Activated CD4-positive, alpha-beta memory T cell treated with anti-CD3 and anti-CD28 coated beads, Interleukin-2, amount 10 ng/mL, durations not matched to agents 7 days and 5 days (primary cell): Measurements from ENCODE around the gene FOSL2. TPM values are rescaled to one million over a fixed set of nuclear protein-coding genes. Genes with fewer than 3 reads are reported as not detected.

Experiments
- CTCF ChIA-PET: fragments of 350-600 bp; sonication (Branson Sonifier 250); formaldehyde crosslinking; loops from one replicate; lab custom pipeline; 2021; ENCODE audit warnings: antibody characterized with exemption, inconsistent platforms; lab: Charles Lee
- POLR2A ChIA-PET: fragments of 350-600 bp; sonication (Branson Sonifier 250); formaldehyde crosslinking; loops from one replicate; lab custom pipeline; 2021; ENCODE audit warnings: antibody characterized with exemption; lab: Charles Lee
- DNase-seq: peaks from one replicate; pipeline ENCODE4 v3.0.0-alpha.2; 2020
- H3K27ac Mint-ChIP-seq: one replicate; pipeline ENCODE4 v1.8.0; 2021; ENCODE audit warnings: mild to moderate bottlenecking, mixed read lengths
- H3K27me3 Mint-ChIP-seq: one replicate; pipeline ENCODE4 v1.8.0; 2021; ENCODE audit warnings: mixed read lengths
- H3K36me3 Mint-ChIP-seq: one replicate; pipeline ENCODE4 v1.8.0; 2021; ENCODE audit warnings: low read depth, mixed read lengths
- H3K4me1 Mint-ChIP-seq: one replicate; pipeline ENCODE4 v1.8.0; 2021; ENCODE audit warnings: mixed read lengths
- H3K4me3 Mint-ChIP-seq: one replicate; pipeline ENCODE4 v1.8.0; 2021; ENCODE audit warnings: mild to moderate bottlenecking, mixed read lengths
- H3K9me3 Mint-ChIP-seq: one replicate; pipeline ENCODE4 v1.8.0; 2021; ENCODE audit warnings: mixed read lengths
- total RNA-seq, 2 experiments: library from RNA; stranded (reverse); gene quantifications; one replicate each; pipeline ENCODE4 v1.2.3, GENCODE V29; 2021

Gene FOSL2
- total RNA-seq, 2 experiments from 2014 or later, result 96.4 to 100 TPM

GRCh38 chr2:28377984-28378678 is 14.5 kb upstream of the FOSL2 start:
- CTCF ChIA-PET, result interaction anchor here (1.2 kb wide), 1 partner anchor 13 kb away, joined by 3 read pairs; no protein-coding TSS in a partner anchor
- no peaks in the 10 kb centered on the region for H3K36me3 Mint-ChIP-seq
- POLR2A ChIA-PET, result interaction anchor here (0.9 to 7.3 kb wide), 9 partner anchors 11 to 488 kb away, joined by 3 to 82 read pairs (median 4); partner anchors contain the start of genes BABAM2, FOSL2 and RBKS
- peaks cover 34% of the 10 kb centered on the region for H3K4me1 Mint-ChIP-seq
- no peak overlapping the region for H3K4me3 Mint-ChIP-seq
- H3K27ac Mint-ChIP-seq, result peak overlapping the region; percentile 6
- no peaks in the 10 kb centered on the region for H3K9me3 Mint-ChIP-seq
- no peak for DNase-seq
- peaks cover 7% of the 10 kb centered on the region for H3K27me3 Mint-ChIP-seq

GRCh38 chr2:28378679-28379584 is 13.7 kb upstream of the FOSL2 start:
- peak overlapping the region; percentile 71 for H3K27ac Mint-ChIP-seq
- H3K4me1 Mint-ChIP-seq, result peaks cover 36% of the 10 kb centered on the region
- no peaks in the 10 kb centered on the region for H3K9me3 Mint-ChIP-seq
- no peaks in the 10 kb centered on the region for H3K36me3 Mint-ChIP-seq
- no peak overlapping the region for H3K4me3 Mint-ChIP-seq
- CTCF ChIA-PET, result interaction anchor here (0.5 to 1.2 kb wide), 2 partner anchors 12 to 96 kb away, joined by 3 read pairs; no protein-coding TSS in a partner anchor
- peaks cover 1% of the 10 kb centered on the region for H3K27me3 Mint-ChIP-seq
- POLR2A ChIA-PET, result interaction anchor here (0.9 to 7.3 kb wide), 10 partner anchors 11 to 489 kb away, joined by 3 to 82 read pairs (median 4); partner anchors contain the start of genes BABAM2, FOSL2 and RBKS
- no peak for DNase-seq

- H3K4me3 Mint-ChIP-seq, result no peak overlapping the region
Measured at GRCh38 chr2:28380219-28380618, 12.4 kb upstream of the FOSL2 start.

GRCh38 chr2:28381225-28382180 is 11.2 kb upstream of the FOSL2 start:
- H3K36me3 Mint-ChIP-seq, result no peaks in the 10 kb centered on the region
- peaks cover 36% of the 10 kb centered on the region for H3K4me1 Mint-ChIP-seq
- CTCF ChIA-PET, result interaction anchor here (0.7 kb wide), 1 partner anchor 337 kb away, joined by 4 read pairs; no protein-coding TSS in a partner anchor
- H3K4me3 Mint-ChIP-seq, result no peak overlapping the region
- no peak for DNase-seq
- no peak overlapping the region for H3K27ac Mint-ChIP-seq
- POLR2A ChIA-PET, result interaction anchor here (1.6 to 7.3 kb wide), 3 partner anchors 10 to 35 kb away, joined by 3 to 82 read pairs (median 64); partner anchors contain the start of gene FOSL2
- no peaks in the 10 kb centered on the region for H3K9me3 Mint-ChIP-seq
- H3K27me3 Mint-ChIP-seq, result no peaks in the 10 kb centered on the region

More at GRCh38 chr2:28380219-28380618, 12.4 kb upstream of the FOSL2 start:
- no peaks in the 10 kb centered on the region for H3K36me3 Mint-ChIP-seq
- ChIA-PET POLR2A (interaction anchor here (1.0 to 7.3 kb wide), 6 partner anchors 11 to 33 kb away, joined by 3 to 82 read pairs (median 6); partner anchors contain the start of gene FOSL2), CTCF (no interaction called here)
- H3K4me1 Mint-ChIP-seq, result peaks cover 36% of the 10 kb centered on the region
- no peaks in the 10 kb centered on the region for H3K27me3 Mint-ChIP-seq
- H3K9me3 Mint-ChIP-seq, result no peaks in the 10 kb centered on the region
- no peak overlapping the region for H3K27ac Mint-ChIP-seq
- no peak for DNase-seq

GRCh38 chr2:28382755-28383154 is 9.9 kb upstream of the FOSL2 start:
- POLR2A ChIA-PET, result interaction anchor here (1.6 to 7.3 kb wide), 3 partner anchors 8 to 37 kb away, joined by 3 to 82 read pairs (median 64); partner anchors contain the start of gene FOSL2
- Mint-ChIP-seq H3K27me3 (no peaks in the 10 kb centered on the region), H3K36me3 (no peaks in the 10 kb centered on the region), H3K4me3 (no peak overlapping the region), H3K27ac (no peak overlapping the region), H3K9me3 (no peaks in the 10 kb centered on the region), H3K4me1 (peaks cover 38% of the 10 kb centered on the region)
- CTCF ChIA-PET, result interaction anchor here (0.6 to 1.3 kb wide), 2 partner anchors 9 to 1213 kb away, joined by 4 read pairs; no protein-coding TSS in a partner anchor
- no peak for DNase-seq

GRCh38 chr2:28387082-28387960 is 5.3 kb upstream of the FOSL2 start:
- DNase-seq, result no peak
- Mint-ChIP-seq H3K4me1 (peaks cover 31% of the 10 kb centered on the region), H3K9me3 (no peaks in the 10 kb centered on the region), H3K4me3 (no peak overlapping the region), H3K36me3 (no peaks in the 10 kb centered on the region), H3K27ac (no peak overlapping the region), H3K27me3 (no peaks in the 10 kb centered on the region)
- ChIA-PET POLR2A (interaction anchor here (6.6 kb wide), 1 partner anchor 29 kb away, joined by 114 read pairs; no protein-coding TSS in a partner anchor), CTCF (no interaction called here)

- Mint-ChIP-seq H3K27ac (peak overlapping the region; percentile 87), H3K4me1 (peaks cover 26% of the 10 kb centered on the region), H3K9me3 (no peaks in the 10 kb centered on the region), H3K27me3 (no peaks in the 10 kb centered on the region), H3K4me3 (peak overlapping the region; percentile 91), H3K36me3 (peaks cover 3% of the 10 kb centered on the region)
- ChIA-PET POLR2A (interaction anchor here (0.5 to 6.6 kb wide), 19 partner anchors 9 to 635 kb away, joined by 3 to 114 read pairs (median 9); partner anchors contain the start of gene MRPL33), CTCF (interaction anchor here (0.7 to 1.4 kb wide), 2 partner anchors 25 to 138 kb away, joined by 3 read pairs; no protein-coding TSS in a partner anchor)
- DNase-seq, result no peak
Measured at GRCh38 chr2:28389399-28390240, 3.0 kb upstream of the FOSL2 start.

- no peaks in the 10 kb centered on the region for H3K27me3 Mint-ChIP-seq
- peak overlapping the region; percentile 98 for H3K27ac Mint-ChIP-seq
- peaks cover 26% of the 10 kb centered on the region for H3K4me1 Mint-ChIP-seq
- H3K9me3 Mint-ChIP-seq, result no peaks in the 10 kb centered on the region
- peak overlapping the region; percentile 91 for H3K4me3 Mint-ChIP-seq
- peaks cover 3% of the 10 kb centered on the region for H3K36me3 Mint-ChIP-seq
- ChIA-PET POLR2A (interaction anchor here (0.6 to 6.6 kb wide), 23 partner anchors 10 to 636 kb away, joined by 3 to 114 read pairs (median 8); partner anchors contain the start of genes MRPL33 and PPP1CB), CTCF (interaction anchor here (0.7 to 1.8 kb wide), 8 partner anchors 19 to 636 kb away, joined by 3 to 8 read pairs (median 6); no protein-coding TSS in a partner anchor)
- DNase-seq, result peak; percentile 90
Measured at GRCh38 chr2:28390241-28390745, 2.4 kb upstream of the FOSL2 start.

GRCh38 chr2:28390746-28391563 is 1.7 kb upstream of the FOSL2 start:
- CTCF ChIA-PET, result interaction anchor here (0.6 to 1.8 kb wide), 19 partner anchors 8 to 687 kb away, joined by 3 to 8 read pairs (median 4); no protein-coding TSS in a partner anchor
- POLR2A ChIA-PET, result interaction anchor here (0.6 to 6.6 kb wide), 40 partner anchors 10 to 707 kb away, joined by 3 to 114 read pairs (median 4); partner anchors contain the start of genes BABAM2, MRPL33, PPP1CB and RBKS
- H3K4me3 Mint-ChIP-seq, result peak overlapping the region; percentile 91
- H3K9me3 Mint-ChIP-seq, result no peaks in the 10 kb centered on the region
- no peaks in the 10 kb centered on the region for H3K27me3 Mint-ChIP-seq
- no peak for DNase-seq
- H3K4me1 Mint-ChIP-seq, result peaks cover 26% of the 10 kb centered on the region
- H3K36me3 Mint-ChIP-seq, result peaks cover 3% of the 10 kb centered on the region
- H3K27ac Mint-ChIP-seq, result peak overlapping the region; percentile 98
